Neutrophil (primary cell): ENCODE results near the gene RGS1.
"Not testable (repeated sequence)": the region's sequence is repeated elsewhere in the genome, so short reads cannot be mapped to it uniquely, and the experiment has no call there.

ENCODE experiments used
- H3K27ac ChIP-seq: fragments of 200-600 bp; sonication (generic); 2 replicates; pipeline ENCODE4 v1.5.1; 2016; ENCODE audit warnings: mild to moderate bottlenecking, moderate library complexity
- H3K27me3 ChIP-seq: fragments of 200-600 bp; sonication (generic); 2 replicates; pipeline ENCODE4 v1.6.0; 2016; ENCODE audit warnings: mild to moderate bottlenecking
- H3K36me3 ChIP-seq: fragments of 200-600 bp; sonication (generic); 2 replicates; pipeline ENCODE4 v1.5.1; 2017
- H3K4me1 ChIP-seq, 2 experiments: fragments of 200-600 bp in 1 of 2; sonication (generic) in 1 of 2; 1 replicate in 1 of 2; 2 replicates in 1 of 2; pipeline versions ENCODE4 v1.5.1 to v1.6.1; 2013 to 2016; ENCODE audit warnings: low read depth in 1 of 2, low read length in 1 of 2, mild to moderate bottlenecking in 1 of 2, moderate library complexity in 1 of 2; ENCODE audit not compliant: control insufficient read depth in 1 of 2, insufficient read depth in 1 of 2
- H3K4me3 ChIP-seq, 2 experiments: fragments of 200-600 bp in 1 of 2; sonication (generic) in 1 of 2; 1 replicate in 1 of 2; 2 replicates in 1 of 2; pipeline ENCODE4 v1.5.1; 2013 to 2016; ENCODE audit warnings: low read depth in 1 of 2, low read length in 1 of 2, mild to moderate bottlenecking in 1 of 2, moderate library complexity in 1 of 2
- H3K9me3 ChIP-seq: fragments of 200-600 bp; sonication (generic); 2 replicates; pipeline ENCODE4 v1.5.1; 2016
- CTCF ChIP-seq: fragments of 200-600 bp; sonication (generic); IDR thresholded peaks from 2 replicates; pipeline ENCODE4 v1.5.1; 2016; ENCODE audit warnings: antibody characterized with exemption

The RGS1 gene

GRCh38 chr1:192530254-192530653 lies 45.3 kb upstream of the RGS1 start:
- no peaks in the 10 kb centered on the region for H3K9me3 ChIP-seq
- TF ChIP-seq CTCF: no peak
- H3K36me3 ChIP-seq: no peaks in the 10 kb centered on the region
- H3K4me1 ChIP-seq: no peaks in the 10 kb centered on the region
- no peaks in the 10 kb centered on the region for H3K27me3 ChIP-seq
- H3K4me3 ChIP-seq: no peak overlapping the region
- no peak overlapping the region for H3K27ac ChIP-seq

GRCh38 chr1:192531037-192531703 lies 44.4 kb upstream of the RGS1 start:
- H3K27ac ChIP-seq, H3K27me3 ChIP-seq, H3K4me3 ChIP-seq, H3K36me3 ChIP-seq, H3K4me1 ChIP-seq, H3K9me3 ChIP-seq: not testable (repeated sequence)

- Histone ChIP-seq H3K4me1 (no peaks in the 10 kb centered on the region), H3K27ac (no peak overlapping the region), H3K9me3 (no peaks in the 10 kb centered on the region), H3K4me3 (no peak overlapping the region), H3K36me3 (no peaks in the 10 kb centered on the region), H3K27me3 (no peaks in the 10 kb centered on the region)
- no peak for TF ChIP-seq CTCF
Measured at GRCh38 chr1:192534666-192535065, 40.9 kb upstream of the RGS1 start.

- no peaks in the 10 kb centered on the region for H3K27me3 ChIP-seq
- H3K4me3 ChIP-seq: no peak overlapping the region
- no peaks in the 10 kb centered on the region for H3K36me3 ChIP-seq
- no peak for TF ChIP-seq CTCF
- H3K27ac ChIP-seq: no peak overlapping the region
- no peaks in the 10 kb centered on the region for H3K4me1 ChIP-seq
- no peaks in the 10 kb centered on the region for H3K9me3 ChIP-seq
Measured at GRCh38 chr1:192535916-192536664, 39.5 kb upstream of the RGS1 start.

- H3K27ac ChIP-seq: no peak overlapping the region
- H3K27me3 ChIP-seq: no peaks in the 10 kb centered on the region
- TF ChIP-seq CTCF: no peak
- H3K9me3 ChIP-seq: no peaks in the 10 kb centered on the region
- H3K4me3 ChIP-seq: no peak overlapping the region
- no peaks in the 10 kb centered on the region for H3K36me3 ChIP-seq
- peaks cover 0 to 2% of the 10 kb centered on the region in 2 experiments for H3K4me1 ChIP-seq
Measured at GRCh38 chr1:192538407-192539296, 36.9 kb upstream of the RGS1 start.
